HG02588 (cell line): ENCODE results near the gene CORO6.

Experiments used
- ATAC-seq: cut with Tn5 transposase; IDR thresholded peaks from one replicate; pipeline ENCODE4 v1.9.1; 2021; ENCODE audit warnings: mild to moderate bottlenecking, moderate library complexity; ENCODE audit not compliant: unreplicated experiment

The CORO6 gene

DNA sequence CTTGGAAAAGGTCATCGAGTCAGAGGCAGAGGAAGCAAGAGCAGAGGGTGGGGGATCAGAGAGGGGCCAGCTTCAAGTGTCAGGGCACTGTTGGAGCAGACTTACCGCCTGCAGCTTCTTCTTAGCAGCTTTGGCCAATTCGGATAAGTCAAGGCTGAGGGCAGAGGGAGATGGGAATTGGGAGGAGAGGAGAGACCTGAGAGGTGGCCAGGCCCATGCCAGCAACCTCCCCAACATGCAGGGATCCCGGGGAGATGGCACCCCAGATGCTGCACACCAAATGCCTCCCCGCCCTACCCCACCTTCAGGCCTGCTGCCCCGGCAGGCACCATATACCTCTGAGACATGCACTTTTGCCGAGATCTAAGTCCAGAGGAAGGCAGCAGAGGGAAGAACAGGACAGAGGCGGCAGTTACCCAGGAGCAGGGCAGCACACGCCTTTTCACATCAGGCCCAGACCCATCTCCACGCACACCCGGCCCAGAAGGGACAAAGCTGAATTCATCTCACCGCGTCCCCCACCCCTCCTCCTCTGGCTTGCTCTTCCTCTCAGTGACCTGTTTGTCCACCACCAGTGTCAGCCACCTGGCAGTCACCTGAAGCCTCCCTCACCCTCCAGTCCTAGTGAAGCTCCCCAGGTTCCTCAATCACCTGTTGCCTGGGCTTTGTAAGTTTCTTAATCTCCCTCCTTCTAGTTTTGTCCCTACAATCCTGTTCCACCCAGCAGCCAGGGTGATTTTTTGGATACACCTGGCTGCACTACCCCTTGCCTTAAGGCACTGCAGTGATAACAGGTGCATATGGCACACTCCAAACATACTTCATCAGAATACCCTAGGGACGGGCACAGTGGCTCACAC is 43.9 kb downstream of the CORO6 start:
- ATAC-seq, result no peak

DNA sequence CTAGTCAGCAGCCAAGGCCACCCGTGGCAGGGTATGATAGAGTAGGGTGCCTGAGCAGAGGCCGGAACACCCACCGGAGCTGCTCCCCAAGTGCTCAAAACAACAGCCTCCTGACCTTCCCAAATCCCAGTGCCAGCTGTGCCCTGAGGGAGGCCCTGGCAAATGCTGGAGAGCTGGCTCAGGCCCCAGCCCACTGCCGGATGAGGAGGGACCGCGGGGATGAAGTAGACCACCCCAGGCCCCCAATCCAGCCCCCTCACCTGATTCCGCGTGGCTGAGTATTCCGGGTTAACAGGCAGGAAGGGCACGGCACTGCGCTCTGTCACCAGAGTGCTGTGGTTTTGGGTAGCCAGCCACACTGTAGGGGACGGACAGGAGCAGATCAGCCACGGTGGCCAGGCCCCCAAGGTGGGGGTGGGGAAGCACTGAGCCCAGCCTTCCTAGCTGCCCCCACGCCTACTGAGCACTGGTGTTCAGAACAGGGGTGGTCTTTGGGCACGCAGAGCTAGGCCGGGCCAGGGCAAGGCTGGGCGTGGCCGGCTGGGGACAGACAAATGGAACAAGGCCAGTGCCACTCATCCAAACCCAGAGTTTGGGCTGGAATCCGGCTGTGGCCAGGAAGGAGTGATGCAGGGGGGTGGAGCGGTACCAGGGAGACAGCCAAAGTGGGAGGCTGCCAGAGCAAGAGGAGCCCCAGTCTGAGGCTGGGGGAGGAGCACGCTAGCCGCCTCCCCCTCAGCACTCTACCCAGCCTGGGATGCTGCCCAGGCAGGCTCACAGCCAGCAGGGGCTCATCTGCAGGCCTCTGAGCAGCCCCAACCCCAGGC is 45.1 kb downstream of the CORO6 start:
- ATAC-seq, result no peak

DNA sequence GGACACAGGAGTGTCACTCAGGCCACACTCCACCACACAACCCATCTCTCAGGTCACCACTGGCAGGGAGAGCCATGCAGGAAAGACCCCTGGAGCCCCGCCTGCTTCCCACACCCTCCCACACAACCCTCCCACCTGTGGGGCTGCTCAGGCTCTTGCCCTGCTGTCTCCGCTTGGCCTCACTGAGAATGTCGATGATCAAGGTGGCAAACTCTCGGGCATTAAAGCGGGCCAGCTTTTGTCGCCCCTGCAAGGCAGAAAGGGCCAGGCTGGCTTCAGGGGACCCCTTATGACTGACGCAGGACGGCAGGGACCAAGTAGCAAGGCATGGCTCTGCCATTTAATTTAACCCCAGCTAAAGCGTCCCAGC is 45.7 kb downstream of the CORO6 start:
- no peak for ATAC-seq

DNA sequence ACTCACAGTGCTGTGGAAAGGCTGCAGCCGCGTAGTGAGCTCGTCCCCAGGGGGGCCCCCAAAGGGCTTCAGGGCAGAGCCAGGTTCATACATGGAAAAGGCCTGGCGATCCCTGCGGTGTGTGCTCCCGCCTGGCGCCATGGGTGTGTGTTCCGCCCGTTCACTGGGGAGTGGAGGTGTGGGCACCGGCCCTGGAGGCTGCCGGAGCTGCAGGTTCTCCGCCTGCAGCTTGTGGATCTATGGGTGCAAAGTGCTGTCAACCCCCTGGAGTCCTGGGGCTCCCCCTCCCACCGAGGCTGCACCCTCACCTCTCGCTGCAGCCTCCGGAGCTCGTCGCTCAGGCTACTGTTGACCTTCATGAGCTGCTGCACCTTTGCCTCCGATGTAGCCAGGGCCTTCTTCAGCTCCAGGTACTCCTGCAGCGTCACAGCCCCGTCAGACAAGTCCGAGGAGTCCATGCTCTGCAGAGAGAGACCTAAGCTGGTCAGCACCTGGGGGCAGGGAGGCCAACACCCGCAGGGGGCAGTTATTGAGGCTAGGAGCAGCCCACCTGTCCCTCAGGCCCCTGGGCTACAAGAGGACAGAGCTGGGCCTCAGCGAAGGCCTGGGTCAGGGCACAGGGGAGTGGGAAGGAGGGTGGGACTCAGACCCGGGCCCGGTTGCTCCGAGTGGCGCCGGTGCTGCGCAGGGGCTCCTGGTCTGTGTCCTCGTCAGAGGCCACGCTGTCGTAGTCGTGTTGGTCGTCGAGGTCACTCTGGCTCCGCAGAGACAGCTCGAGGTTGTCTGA is 46.3 kb downstream of the CORO6 start:
- no peak for ATAC-seq

DNA sequence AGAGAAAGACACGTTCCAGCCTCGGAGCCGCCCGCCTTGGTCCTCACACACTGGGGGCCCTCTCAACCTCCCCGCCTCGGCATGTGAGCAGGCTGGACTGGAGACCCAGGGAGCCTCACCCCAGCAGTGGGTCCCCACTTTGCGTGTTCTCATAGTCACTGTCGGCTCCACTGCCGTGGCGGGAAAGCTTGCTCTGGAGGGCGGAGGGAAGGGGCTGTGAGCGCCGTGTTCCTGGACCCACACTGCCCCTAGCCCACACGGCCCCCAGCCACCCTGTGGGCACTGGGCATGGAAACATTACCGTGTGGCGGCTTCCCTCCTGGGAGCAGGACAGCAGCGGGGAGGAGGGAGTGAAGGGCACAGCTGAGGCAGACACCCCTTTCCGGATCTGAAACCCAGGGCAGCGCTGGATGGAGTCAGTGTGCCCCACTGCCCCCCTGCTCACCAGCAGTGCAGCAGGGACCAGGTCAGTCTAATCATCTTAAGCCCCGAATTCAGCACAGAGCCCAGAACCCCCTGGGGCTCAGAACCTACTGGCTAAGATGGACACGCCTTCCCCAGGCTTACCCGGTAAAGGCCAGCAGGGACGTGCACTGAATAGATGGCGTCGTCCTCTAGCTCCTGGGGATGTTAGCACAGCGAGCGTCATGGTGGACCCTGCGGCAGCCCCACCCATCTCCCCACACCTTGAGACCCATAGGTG is 47.0 kb downstream of the CORO6 start:
- no peak for ATAC-seq

GRCh38 chr17:29574732-29575510 is 47.8 kb downstream of the CORO6 start:
- no peak for ATAC-seq

- ATAC-seq, result no peak
These were observed 48.6 kb downstream of the CORO6 start for GRCh38 chr17:29573871-29574731.

DNA sequence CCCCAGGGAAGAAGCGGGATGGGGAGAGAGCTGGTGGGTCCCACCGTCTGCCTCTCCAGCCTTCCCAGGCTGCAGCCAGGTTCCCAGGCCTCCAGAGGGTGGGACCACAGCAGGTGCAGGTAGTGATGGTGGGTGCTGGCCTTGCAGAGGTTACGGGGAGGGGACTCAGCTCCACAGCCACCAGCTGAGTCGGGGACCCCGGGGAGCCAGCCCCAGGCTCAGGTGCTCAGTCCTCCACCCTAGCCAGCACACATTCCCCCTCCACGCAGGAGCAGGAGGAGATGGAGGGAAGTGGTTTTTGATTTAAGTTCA is 49.2 kb downstream of the CORO6 start:
- no peak for ATAC-seq

- ATAC-seq, result no peak
These were observed 49.8 kb downstream of the CORO6 start for GRCh38 chr17:29572691-29573557.

DNA sequence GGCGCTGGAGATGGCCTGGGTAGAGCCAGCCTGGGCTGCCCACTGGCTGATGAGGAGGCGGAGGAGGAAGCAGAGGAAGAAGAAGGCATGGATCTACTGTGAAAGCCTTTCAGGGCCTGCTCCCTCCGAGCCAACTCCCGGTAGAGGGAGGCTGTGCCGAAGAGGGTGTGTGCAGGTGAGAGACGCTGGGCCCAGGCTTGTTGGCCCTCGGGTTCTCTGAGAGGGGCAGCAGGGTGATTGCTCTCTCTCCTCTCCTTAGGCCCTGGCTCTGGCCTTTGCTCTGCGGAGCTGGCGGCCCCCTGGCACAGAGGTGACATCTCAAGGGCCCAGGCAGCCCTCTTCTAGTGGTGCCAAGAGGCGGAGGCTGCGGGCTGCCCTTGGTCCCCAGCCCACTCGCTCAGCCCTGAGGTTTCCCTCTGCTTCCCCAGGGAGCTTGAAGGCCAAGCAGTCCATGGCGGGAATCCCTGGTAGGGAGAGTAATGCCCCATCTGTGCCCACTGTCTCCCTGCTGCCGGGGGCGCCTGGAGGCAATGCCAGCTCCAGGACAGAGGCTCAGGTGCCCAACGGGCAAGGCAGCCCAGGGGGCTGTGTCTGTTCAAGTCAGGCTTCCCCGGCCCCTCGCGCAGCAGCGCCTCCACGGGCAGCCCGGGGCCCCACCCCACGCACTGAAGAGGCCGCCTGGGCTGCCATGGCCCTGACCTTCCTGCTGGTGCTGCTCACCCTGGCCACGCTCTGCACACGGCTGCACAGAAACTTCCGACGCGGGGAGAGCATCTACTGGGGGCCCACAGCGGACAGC is 50.6 kb downstream of the CORO6 start:
- ATAC-seq, result no peak

DNA sequence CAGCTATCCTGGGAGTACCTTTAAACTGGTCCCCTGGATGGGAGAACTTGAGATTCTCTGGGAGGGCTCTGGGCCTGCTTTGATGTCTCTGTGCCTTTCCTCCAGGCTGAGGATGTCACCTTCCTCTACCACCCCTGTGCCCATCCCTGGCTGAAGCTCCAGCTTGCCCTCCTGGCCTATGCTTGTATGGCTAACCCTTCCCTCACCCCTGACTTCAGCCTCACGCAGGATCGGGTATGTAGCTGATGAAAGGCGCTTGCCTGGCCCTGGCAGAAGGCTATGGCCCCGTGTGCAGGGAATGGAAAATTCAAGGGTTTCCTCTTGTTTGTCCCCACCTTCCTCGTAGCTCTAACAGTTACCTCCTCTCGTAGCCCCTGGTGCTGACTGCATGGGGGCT is 51.2 kb downstream of the CORO6 start:
- no peak for ATAC-seq

DNA sequence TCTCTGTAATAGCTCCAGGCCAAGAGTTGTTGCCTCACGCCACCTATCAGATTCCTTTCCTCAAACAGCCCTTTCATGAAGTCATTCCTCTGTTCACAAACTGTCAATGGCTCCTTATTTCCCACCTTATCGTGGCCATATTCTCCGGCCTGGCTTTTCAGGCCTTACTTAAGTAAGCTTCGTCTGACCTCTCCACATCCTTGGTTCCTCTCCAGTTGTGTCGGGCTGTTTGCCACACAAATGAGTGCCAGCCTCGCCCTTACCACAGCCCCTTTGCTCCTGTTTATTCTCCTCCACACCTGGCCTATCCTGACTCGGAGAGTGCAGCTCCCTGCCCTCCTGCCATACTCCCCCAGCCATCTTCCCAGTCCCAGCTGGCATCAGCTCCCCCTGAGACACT is 52.2 kb downstream of the CORO6 start:
- ATAC-seq, result no peak

DNA sequence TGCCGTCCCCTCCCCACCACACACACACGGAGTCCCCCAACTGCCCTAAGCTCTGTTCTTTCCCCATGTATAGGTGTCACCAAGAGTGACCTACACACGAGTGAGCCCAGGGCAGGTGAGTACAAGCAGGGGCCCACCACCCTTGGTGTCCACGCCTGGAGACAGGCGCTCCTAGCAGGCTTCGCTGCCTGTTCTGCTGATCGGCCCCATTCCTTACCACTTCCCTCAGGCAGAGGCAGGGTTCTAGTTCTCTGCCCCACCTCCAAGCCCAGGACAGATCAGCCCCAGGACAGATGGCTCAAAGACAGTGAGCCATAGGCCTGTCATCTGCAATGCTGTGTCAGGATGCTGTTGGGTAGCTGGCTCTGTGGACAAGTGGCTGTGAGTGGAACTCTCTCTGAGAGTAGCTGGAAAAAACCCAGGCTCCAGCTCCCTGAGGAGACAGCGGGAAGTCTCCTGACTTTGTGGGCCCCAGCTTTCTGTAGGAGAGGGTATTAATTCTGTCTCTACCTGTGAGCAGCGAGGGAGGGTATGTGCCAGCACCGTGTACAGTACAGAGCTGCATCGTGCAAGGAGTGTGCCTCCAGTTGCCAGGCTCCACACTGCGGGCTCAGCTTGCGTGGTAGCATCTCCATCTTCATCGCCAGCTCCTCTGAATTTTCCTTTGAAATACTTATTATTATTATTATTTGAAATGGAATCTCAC is 53.3 kb downstream of the CORO6 start:
- ATAC-seq, result no peak

- peak; percentile 36 for ATAC-seq
These were observed 54.1 kb downstream of the CORO6 start, which contains the start of gene TP53I13 for GRCh38 chr17:29568331-29569244. TP53I13 (plus strand) TSS chr17:29568701; CDS start chr17:29568759, 58 bp downstream.

- peak; percentile 28 for ATAC-seq
These were observed 55.0 kb downstream of the CORO6 start for GRCh38 chr17:29567554-29568330.
